Tibial nerve (tissue), 4 donors: ENCODE results near the gene DLGAP1. TPM values are rescaled to one million over a fixed set of nuclear protein-coding genes. Genes with fewer than 3 reads are reported as not detected.

Experiments
- DNase-seq, 2 donors: peaks; one replicate each; pipeline ENCODE4 v3.0.0-alpha.2; 2019; ENCODE audit warnings: low spot score in 2 of 2
- H3K27ac ChIP-seq, 4 donors: fragments of 200-600 bp; sonication (generic) in 3 of 4; one replicate each; pipeline ENCODE4 v1.5.1; 2017 to 2019; ENCODE audit warnings: mild to moderate bottlenecking in 1 of 4
- H3K27me3 ChIP-seq, 2 donors: fragments of 200-600 bp; sonication (generic) in 1 of 2; one replicate each; pipeline versions ENCODE4 v1.5.1 to v1.6.0; 2017 to 2019
- H3K36me3 ChIP-seq, 3 donors: fragments of 200-600 bp; sonication (generic); one replicate each; pipeline ENCODE4 v1.5.1; 2018 to 2019
- H3K4me1 ChIP-seq, 4 donors: fragments of 200-600 bp; sonication (generic) in 3 of 4; one replicate each; pipeline ENCODE4 v1.5.1; 2017 to 2019
- H3K4me3 ChIP-seq, 4 donors: fragments of 200-600 bp; sonication (generic) in 3 of 4; one replicate each; pipeline ENCODE4 v1.5.1; 2017 to 2019; ENCODE audit warnings: mild to moderate bottlenecking in 1 of 4, moderate library complexity in 1 of 4
- H3K9me3 ChIP-seq, 4 donors: fragments of 200-600 bp; sonication (generic) in 3 of 4; one replicate each; pipeline ENCODE4 v1.5.1; 2017 to 2019
- CTCF ChIP-seq, 5 experiments: fragments of 200-600 bp in 3 of 5; fragments of 450-650 bp in 2 of 5; sonication (generic) in 3 of 5; IDR thresholded peaks; one replicate each; pipeline ENCODE4 v1.5.1; 2016 to 2019; ENCODE audit warnings: antibody characterized with exemption in 5 of 5, mild to moderate bottlenecking in 3 of 5, moderate library complexity in 2 of 5
- EP300 ChIP-seq, 2 donors: sonication (generic); formaldehyde crosslinking; IDR thresholded peaks; one replicate each; pipeline ENCODE4 v1.6.1; 2017; ENCODE audit warnings: antibody characterized with exemption in 2 of 2, mild to moderate bottlenecking in 1 of 2
- POLR2A ChIP-seq, 2 donors: fragments of 450-650 bp; IDR thresholded peaks; one replicate each; pipeline ENCODE4 v1.6.1; 2017; ENCODE audit warnings: antibody characterized with exemption in 2 of 2, mild to moderate bottlenecking in 2 of 2, moderate library complexity in 2 of 2
- WGBS, 2 donors: methylation state at CpG; one replicate each; pipeline ENCODE4 v1.1.5; 2018; 5-methylcytosine and 5-hydroxymethylcytosine counted together
- total RNA-seq, 4 donors: library from RNA; depleted of rRNA; stranded (reverse); fragments of >200 nt; gene quantifications; one replicate each; pipeline ENCODE4 v1.1.0, GENCODE V29; 2016

The DLGAP1 gene
- total RNA-seq, 4 donors from 2014 or later = 1.5 to 18.3 (median 2.5) TPM

- H3K9me3 ChIP-seq = no peaks in the 10 kb centered on the region
- peak overlapping the region; percentile 97 to 99 (median 98) for H3K27ac ChIP-seq
- H3K4me3 ChIP-seq = peak overlapping the region; percentile 64 to 92 (median 80)
- H3K36me3 ChIP-seq = peaks cover 0 to 19% (median 0%) of the 10 kb centered on the region in 3 donors
- no peaks in the 10 kb centered on the region for H3K27me3 ChIP-seq
- peaks cover 0 to 40% (median 24%) of the 10 kb centered on the region in 4 donors for H3K4me1 ChIP-seq
- TF ChIP-seq EP300 (IDR thresholded peaks at IDR 0.05) = no peak
- no peak for DNase-seq
- WGBS, 2 donors = 44 to 45% methylated on average over 17 of the region's 17 CpGs
These were observed 1002.2 kb downstream of the DLGAP1 start for GRCh38 chr18:3452750-3453539.

- Histone ChIP-seq H3K27ac (peak overlapping the region; percentile 97 to 99 (median 98)), H3K4me1 (peaks cover 0 to 35% (median 24%) of the 10 kb centered on the region in 4 donors), H3K9me3 (no peaks in the 10 kb centered on the region), H3K4me3 (peak overlapping the region; percentile 64 to 92 (median 80)), H3K27me3 (no peaks in the 10 kb centered on the region), H3K36me3 (peaks cover 0 to 11% (median 0%) of the 10 kb centered on the region in 3 donors)
- peak in 1 of 5 experiments; percentile 7 for TF ChIP-seq CTCF (IDR thresholded peaks at IDR 0.05)
- peak in 1 of 2 donors; percentile 65 for TF ChIP-seq EP300 (IDR thresholded peaks at IDR 0.05)
- peak in 1 of 2 donors; percentile 53 for TF ChIP-seq POLR2A (IDR thresholded peaks at IDR 0.05)
- 1% methylated on average over 42 to 46 of the region's 53 CpGs for WGBS, 2 donors
- DNase-seq = peak; percentile 50 to 55
These were observed 1002.9 kb downstream of the DLGAP1 start for GRCh38 chr18:3451989-3452749.

- Histone ChIP-seq H3K4me1 (peaks cover 0 to 34% (median 24%) of the 10 kb centered on the region in 4 donors), H3K27me3 (no peaks in the 10 kb centered on the region), H3K9me3 (no peaks in the 10 kb centered on the region), H3K27ac (peak overlapping the region; percentile 97 to 99 (median 98)), H3K4me3 (peak overlapping the region; percentile 64 to 92 (median 80)), H3K36me3 (peaks cover 0 to 3% (median 0%) of the 10 kb centered on the region in 3 donors)
- TF ChIP-seq POLR2A (IDR thresholded peaks at IDR 0.05) (peak in 1 of 2 donors; percentile 96), EP300 (IDR thresholded peaks at IDR 0.05) (peak; percentile 40 to 99), CTCF (IDR thresholded peaks at IDR 0.05) (peak in 1 of 5 experiments; percentile 25)
- peak; percentile 93 for DNase-seq
- WGBS, 2 donors = 0% methylated on average over 28 to 50 of the region's 50 CpGs
These were observed 1003.7 kb downstream of the DLGAP1 start for GRCh38 chr18:3451183-3451988.

GRCh38 chr18:3450799-3451182, 1004.3 kb downstream of the DLGAP1 start:
- Histone ChIP-seq H3K36me3 (no peaks in the 10 kb centered on the region), H3K9me3 (no peaks in the 10 kb centered on the region), H3K27ac (peak overlapping the region; percentile 97 to 99 (median 98)), H3K4me1 (peaks cover 0 to 33% (median 21%) of the 10 kb centered on the region in 4 donors), H3K27me3 (no peaks in the 10 kb centered on the region), H3K4me3 (peak overlapping the region; percentile 64 to 92 (median 80))
- TF ChIP-seq EP300 (IDR thresholded peaks at IDR 0.05) (no peak), POLR2A (IDR thresholded peaks at IDR 0.05) (no peak), CTCF (IDR thresholded peaks at IDR 0.05) (no peak)
- no peak for DNase-seq
- 0% methylated on average over 22 to 26 of the region's 30 CpGs for WGBS, 2 donors
